HTR-8/SVneo (cell line): ENCODE data around the gene CDADC1.
"Not testable (repeated sequence)": the region's sequence is repeated elsewhere in the genome, so short reads cannot be mapped to it uniquely, and the experiment has no call there.

Experiments
- DNase-seq: peaks from one replicate; pipeline ENCODE4 v3.0.0; 2011; ENCODE audit warnings: low spot score, mixed read lengths; ENCODE audit not compliant: insufficient read length
- FAIRE-seq: peaks from 2 replicates; lab custom pipeline; 2011; peaks lifted over from hg19 to GRCh38; lab: Jason Lieb, UNC

The CDADC1 gene

GRCh38 chr13:49288458-49288857 lies 40.7 kb downstream of the CDADC1 start:
- FAIRE-seq (no peak), DNase-seq (no peak)

- DNase-seq (no peak), FAIRE-seq (no peak)
These were observed 45.2 kb downstream of the CDADC1 start for GRCh38 chr13:49292742-49293486.

DNA sequence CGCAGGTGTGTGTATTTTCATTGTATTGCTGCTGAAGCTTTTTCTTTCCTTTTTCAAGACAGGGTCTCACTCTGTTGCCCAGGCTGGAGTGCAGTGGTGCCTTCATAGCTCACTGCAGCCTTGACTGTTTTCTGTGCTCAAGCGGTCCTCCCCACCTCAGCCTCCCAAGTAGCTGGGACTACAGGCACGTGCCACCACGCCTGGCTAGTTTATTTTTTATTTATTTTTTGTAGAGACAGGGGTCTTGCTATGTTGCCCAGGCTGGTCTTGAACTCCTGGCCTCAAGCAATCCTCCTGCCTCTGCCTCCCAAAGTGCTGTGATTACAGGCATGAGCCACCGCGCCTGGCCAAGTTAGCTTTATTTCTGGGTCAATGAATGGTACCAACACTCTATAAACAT lies 47.0 kb downstream of the CDADC1 start:
- not testable (repeated sequence) for DNase-seq, FAIRE-seq

DNA sequence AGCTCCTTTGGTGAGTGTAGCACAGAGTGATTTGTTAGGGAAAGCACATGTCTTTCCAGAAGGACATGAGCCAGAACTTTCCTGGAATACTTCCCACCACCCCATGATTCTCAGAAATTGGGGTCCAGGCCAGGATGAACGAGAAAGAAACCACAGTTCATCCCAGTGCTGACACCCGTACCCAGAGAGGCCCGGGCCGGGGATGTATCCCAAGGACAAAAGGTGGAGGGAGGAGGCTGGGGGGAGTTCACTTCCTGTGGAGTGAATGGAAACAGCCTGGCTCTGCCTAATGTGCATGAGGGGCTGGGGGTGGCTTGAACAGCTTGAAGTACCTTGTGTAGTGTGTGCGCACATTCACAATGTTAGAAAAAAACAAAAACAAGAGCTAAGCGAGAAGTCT lies 47.5 kb downstream of the CDADC1 start:
- DNase-seq, result no peak
- FAIRE-seq, result no peak

DNA sequence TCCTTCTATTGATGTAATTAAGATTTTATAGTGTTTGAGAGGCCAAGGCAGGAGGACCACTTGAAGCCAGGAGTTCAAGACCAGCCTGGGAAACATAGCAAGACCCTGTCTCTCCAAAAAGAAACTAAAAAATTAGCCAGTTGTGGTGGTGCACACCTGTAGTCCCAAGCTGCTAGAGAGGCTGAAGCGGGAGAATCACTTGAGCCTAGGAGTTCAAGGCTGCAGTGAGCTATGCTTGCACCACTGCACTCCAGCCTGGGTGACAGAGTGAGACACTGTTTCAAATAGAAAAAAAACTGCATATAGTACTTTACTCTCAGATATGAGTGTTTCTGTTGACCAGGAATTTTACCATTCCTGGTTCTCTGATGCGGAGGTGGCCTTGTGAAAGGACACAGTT lies 48.9 kb downstream of the CDADC1 start:
- DNase-seq, result no peak
- FAIRE-seq, result no peak

DNA sequence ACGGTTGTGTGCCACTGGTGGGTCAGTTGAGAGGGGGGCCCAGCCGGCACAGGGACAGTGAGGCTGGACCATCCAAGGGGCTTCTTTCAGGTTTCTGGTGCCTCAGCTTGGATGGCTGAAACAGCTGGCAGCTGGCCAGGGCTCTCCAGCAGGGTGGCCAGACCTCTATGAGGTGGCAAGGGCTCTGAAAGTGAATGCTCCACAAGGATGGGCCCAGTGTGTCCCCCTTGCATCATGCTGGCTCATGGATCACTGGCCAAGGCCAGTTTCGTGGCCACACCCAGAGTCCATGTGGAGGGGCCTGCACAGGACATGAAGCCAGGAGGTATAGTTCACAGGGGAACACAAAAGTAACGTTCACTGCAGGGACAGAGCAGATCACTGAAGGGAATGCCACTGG lies 49.6 kb downstream of the CDADC1 start:
- DNase-seq (no peak), FAIRE-seq (no peak)

DNA sequence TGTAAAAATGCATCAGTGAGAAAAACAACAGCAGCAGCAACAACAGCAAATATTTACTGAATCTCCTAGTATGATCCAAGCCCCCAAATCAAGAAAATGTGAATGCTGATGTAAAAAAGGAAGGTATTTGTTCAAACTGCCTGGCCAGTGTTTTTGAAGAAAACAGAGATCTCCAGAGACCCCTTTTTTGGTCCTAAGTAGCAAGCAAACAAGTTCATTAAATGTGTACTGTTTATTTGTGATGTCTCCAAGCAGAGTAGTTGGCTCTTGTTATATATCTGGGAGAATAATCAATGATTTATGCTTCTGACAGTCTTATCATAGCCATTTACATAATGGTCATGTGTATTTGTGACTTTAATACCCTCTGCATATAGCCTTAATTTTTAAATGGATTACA lies 50.7 kb downstream of the CDADC1 start:
- no peak for DNase-seq
- no peak for FAIRE-seq

GRCh38 chr13:49298903-49299605 lies 51.3 kb downstream of the CDADC1 start:
- FAIRE-seq (no peak), DNase-seq (no peak)

- FAIRE-seq (no peak), DNase-seq (no peak)
These were observed 52.6 kb downstream of the CDADC1 start for GRCh38 chr13:49300276-49300675.

DNA sequence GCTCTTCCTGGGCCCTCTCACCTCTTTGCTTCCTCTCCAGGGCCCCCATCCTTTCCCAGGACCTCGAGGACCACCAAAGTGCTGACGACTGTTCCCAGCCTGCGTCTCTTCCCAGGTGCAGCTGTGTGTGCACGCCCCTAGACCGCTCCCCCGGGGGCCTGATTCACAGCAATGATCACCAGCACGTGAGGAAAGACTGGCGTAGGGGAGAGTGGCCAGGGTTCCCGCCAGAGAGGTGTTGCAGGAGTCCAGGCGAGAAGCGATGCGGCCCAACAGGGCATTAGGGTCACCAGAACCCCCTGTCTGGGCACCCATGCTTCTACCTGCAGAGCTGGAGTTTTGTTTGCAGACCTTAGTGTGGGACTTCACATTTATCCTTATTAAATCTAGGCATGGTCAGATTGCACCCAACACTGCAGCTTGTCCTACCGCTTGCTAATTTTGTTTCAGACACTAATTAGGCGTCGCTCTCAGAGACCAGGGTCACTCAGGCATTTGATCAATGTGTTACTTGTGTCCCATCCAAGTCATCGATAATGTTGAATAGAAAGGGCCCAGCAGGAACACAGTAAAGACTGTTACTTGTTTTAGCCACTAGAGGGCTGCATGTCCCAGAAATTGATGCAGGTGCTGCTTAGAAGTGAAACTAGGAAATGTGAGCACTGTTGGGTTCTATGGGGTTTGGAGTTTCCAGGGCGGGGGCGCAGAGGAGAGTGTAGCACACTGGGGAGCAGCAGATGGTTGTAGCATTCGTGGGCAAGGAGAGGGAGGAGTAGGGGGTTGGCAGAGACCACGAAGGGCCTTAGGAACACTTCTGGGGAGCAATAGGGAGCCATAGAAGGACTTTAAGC lies 53.2 kb downstream of the CDADC1 start:
- DNase-seq (peak; percentile 71), FAIRE-seq (no peak)

DNA sequence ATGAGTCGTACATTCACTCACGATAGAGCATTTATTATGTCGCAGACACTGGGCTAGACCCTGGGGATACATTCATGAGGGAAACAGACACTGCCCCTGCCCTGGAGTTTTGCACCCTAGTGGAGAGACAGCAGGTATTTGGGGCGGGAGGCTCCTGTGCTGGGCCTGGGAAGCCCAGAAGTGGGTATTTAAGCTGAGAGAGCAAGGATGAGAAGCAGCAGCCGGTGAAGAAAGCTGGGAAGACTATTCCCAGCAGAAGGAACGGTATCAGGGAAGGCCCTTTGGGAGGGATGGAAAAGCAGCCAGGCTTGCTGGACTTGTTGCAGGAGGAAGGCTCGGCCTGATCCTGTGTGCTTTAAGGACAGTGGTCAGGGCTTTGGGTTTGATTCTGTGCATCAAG lies 54.5 kb downstream of the CDADC1 start:
- FAIRE-seq, result no peak

GRCh38 chr13:49302817-49303216 lies 55.1 kb downstream of the CDADC1 start:
- FAIRE-seq (no peak), DNase-seq (no peak)

More for the DNA sequence above, 54.5 kb downstream of the CDADC1 start:
- no peak for DNase-seq

GRCh38 chr13:49303533-49304252 lies 56.0 kb downstream of the CDADC1 start:
- no peak for DNase-seq
- no peak for FAIRE-seq

DNA sequence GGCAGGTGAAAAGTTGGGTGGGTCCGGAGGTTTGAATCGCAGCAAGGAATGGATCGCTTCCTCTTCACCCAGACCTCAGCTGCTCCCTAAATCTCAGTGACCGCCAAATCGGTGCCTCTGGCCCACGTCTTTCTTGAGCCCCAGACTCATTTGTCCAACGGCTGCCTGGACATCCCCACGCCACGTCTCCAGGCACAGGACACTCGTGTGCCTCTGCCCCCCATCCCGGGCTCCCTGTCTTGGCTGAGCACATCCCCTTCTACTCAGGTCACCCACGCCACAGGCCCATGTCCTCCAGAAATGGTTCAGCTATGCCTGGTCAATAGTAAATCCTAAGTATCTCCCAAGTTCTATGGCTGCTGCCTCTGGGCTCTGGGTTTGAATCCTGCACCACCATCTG lies 56.6 kb downstream of the CDADC1 start:
- FAIRE-seq, result no peak

GRCh38 chr13:49304763-49305700 lies 57.3 kb downstream of the CDADC1 start:
- FAIRE-seq, result no peak
- no peak for DNase-seq

More for the DNA sequence above, 56.6 kb downstream of the CDADC1 start:
- no peak for DNase-seq

- no peak for DNase-seq
These were observed 58.2 kb downstream of the CDADC1 start for GRCh38 chr13:49305792-49306425.

DNA sequence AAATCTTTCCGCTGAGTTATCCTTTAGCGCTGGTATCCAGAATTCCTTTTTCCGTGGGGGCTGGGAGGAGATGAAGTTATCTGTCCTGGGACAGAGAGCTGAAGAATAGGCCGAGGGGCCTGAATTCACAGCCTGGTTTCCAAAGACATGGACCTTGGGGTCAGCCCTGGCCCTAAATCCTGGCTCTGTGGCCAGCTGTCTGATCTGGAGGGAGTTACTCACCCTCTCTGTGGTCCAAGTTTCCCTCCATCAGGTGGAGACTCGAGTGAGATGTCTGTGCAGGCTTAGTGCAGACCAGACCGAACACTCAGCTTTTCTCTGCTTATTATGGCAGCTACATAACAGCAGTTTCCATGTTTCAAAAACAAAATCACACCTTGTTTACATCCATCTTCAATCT lies 59.6 kb downstream of the CDADC1 start:
- no peak for FAIRE-seq
- no peak for DNase-seq

More at GRCh38 chr13:49305792-49306425, 58.2 kb downstream of the CDADC1 start:
- FAIRE-seq, result no peak

- FAIRE-seq, result no peak
- DNase-seq, result no peak
These were observed 60.6 kb downstream of the CDADC1 start for GRCh38 chr13:49308097-49308875.
